Measurements from ENCODE around the gene SNX30.

The SNX30 gene

DNA sequence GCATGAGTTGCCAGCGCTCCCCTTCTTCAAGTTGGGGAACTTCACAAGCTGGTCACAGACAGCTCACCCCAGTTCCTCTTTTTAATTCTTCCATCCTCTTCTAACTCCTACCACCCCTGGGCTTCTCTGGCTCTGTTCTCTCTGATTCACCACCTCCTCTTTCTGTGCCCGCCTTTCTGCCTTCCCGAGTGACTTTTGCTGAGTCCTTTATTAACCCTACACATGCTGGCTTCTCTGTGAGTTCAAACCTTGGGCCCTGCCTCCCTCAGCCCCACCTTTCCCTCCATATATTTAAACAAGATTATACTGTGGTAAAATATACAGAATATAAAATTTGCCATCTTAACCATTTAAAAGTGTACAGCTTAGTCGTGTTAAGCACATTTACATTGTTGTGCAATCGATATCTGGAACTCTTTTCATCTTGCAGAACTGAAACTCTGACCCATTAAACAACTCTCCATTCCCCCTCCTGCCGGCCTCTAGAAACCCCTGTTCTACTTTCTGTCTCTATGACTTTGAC is 108.1 kb downstream of the SNX30 start:
- TF ChIP-seq, protein P1, sequence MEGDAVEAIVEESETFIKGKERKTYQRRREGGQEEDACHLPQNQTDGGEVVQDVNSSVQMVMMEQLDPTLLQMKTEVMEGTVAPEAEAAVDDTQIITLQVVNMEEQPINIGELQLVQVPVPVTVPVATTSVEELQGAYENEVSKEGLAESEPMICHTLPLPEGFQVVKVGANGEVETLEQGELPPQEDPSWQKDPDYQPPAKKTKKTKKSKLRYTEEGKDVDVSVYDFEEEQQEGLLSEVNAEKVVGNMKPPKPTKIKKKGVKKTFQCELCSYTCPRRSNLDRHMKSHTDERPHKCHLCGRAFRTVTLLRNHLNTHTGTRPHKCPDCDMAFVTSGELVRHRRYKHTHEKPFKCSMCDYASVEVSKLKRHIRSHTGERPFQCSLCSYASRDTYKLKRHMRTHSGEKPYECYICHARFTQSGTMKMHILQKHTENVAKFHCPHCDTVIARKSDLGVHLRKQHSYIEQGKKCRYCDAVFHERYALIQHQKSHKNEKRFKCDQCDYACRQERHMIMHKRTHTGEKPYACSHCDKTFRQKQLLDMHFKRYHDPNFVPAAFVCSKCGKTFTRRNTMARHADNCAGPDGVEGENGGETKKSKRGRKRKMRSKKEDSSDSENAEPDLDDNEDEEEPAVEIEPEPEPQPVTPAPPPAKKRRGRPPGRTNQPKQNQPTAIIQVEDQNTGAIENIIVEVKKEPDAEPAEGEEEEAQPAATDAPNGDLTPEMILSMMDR (IDR thresholded peaks at IDR 0.05; ENCODE audit: extremely low read depth, missing control alignments), result no peak
- peak; percentile 62 for DNase-seq (ENCODE audit: low spot score)

DNA sequence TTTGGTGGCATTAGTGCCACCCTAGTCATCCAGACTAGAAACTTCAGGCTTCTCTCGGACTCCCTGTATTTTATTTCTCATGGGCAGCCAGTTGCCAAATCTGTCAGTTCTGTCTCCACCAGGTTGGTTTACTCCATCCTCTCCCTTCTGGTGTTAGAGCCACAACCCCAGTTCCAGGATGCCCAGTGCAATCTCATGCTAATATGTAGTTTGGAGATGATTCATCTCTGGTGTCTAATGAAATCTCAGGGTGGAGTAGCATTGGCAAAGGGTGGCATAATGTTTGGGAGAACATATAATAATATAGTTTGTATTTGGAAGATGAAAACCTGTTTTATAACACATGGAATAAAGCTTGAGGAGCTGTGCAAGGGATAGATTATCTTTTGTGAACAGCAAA is 109.9 kb downstream of the SNX30 start:
- DNase-seq (ENCODE audit: low spot score), result no peak
- TF ChIP-seq, protein P1 (IDR thresholded peaks at IDR 0.05; ENCODE audit: extremely low read depth, missing control alignments), result no peak

DNA sequence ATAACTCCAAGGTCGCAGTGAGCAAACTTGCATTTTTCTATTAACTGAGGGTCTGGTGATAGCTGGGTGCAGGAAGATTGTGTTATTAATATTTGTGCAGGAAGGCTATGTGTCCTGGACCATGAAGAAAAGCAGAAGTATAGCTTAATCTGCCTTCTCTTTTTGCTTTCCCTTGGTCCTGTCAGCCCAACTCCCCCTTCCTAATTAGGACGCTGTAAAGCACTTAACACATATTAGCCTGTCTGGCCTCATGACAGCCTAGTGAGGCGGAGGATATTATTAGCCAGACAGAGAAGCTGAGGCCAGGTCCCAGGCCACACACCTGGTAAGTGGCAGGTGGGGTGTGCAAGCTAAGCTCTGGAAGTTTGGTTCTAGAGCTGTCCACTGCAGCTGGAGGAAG is 110.6 kb downstream of the SNX30 start:
- TF ChIP-seq, protein P1 (IDR thresholded peaks at IDR 0.05; ENCODE audit: extremely low read depth, missing control alignments), result no peak
- no peak for DNase-seq (ENCODE audit: low spot score)

DNA sequence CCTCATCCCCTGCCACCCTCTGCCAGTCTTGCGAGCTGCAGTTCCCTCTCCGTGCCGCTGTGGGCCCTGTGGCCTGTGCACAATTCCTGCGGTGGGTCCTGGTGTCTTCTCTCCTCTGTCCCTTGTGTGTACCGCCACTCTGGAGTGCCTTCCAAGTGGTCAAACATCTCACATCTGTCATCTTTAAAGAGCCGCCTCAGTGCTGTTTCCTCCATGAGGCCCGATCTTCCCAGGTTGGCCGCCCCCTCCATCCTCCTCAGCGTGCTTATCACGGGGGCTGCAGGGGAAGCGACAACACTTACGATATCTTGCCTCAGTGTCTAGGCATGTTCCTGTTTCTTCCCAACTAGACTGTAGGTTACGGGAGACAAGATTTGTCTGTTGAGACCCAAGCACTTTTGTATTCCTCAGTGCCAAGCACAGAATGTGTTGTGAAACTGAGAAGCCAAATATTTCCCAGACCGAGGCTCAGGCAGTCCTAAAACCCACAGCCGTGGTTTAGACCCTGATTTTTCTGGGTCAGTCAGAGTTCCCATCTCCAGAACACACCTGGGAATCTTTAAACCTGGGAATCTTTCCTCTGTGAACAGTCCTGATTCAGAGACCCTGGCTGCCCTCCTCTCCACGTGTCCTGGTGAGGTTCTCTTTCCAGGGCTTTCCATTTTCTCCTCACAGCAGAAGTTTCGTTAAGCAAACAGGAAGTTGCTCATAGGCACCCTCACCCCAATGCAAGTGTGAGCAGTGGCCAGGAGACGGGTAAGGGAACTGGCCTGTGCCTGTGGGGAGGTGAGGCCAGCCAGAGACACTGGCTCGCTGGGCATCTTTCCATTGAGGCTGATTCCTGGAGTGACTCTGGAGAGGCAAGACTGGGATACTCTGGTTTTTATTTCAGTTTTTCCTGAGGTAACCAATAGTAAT is 111.3 kb downstream of the SNX30 start:
- DNase-seq (ENCODE audit: low spot score), result no peak
- TF ChIP-seq, protein P1 (IDR thresholded peaks at IDR 0.05; ENCODE audit: extremely low read depth, missing control alignments), result no peak

DNA sequence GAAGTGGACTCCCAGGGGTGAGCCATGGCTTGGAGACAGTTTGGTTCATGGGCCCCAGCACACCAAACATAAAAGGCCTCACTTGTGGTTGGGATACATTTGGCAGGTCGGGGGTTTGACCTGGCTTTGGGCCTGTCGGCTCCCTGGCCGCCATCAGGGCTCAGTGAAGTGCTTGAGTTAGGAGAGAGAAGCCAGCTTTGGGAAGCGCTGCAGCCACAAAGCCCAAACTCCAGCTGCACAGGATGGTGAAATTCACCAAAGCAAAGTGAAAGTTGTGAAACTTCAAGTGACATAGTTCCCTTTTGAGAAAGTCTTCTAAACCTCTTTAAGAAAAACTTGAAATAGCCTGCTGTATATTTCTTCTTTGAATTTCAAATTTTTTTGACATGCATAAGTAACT is 112.7 kb downstream of the SNX30 start:
- DNase-seq (ENCODE audit: low spot score), result no peak
- TF ChIP-seq, protein P1 (IDR thresholded peaks at IDR 0.05; ENCODE audit: extremely low read depth, missing control alignments), result no peak

DNA sequence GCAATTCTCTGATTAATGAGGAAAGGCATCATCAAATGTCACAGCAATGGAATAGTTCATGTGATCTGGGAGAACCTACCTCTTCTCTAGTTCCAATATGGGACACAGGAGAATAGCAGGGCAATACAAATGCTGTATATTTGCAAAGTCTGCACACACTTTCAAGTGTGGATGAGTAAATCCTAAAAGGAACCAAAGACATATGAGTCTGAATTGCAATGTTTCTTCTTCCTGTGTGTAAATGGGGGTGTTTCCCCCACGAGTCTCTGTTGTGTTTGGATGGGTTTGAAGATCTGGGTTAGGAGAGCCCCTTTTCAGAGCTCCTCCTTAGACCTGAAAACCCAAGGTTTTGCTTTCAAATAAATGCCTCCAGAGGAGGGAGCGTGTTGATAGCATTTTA is 113.2 kb downstream of the SNX30 start:
- TF ChIP-seq, protein P1 (IDR thresholded peaks at IDR 0.05; ENCODE audit: extremely low read depth, missing control alignments), result no peak
- no peak for DNase-seq (ENCODE audit: low spot score)

DNA sequence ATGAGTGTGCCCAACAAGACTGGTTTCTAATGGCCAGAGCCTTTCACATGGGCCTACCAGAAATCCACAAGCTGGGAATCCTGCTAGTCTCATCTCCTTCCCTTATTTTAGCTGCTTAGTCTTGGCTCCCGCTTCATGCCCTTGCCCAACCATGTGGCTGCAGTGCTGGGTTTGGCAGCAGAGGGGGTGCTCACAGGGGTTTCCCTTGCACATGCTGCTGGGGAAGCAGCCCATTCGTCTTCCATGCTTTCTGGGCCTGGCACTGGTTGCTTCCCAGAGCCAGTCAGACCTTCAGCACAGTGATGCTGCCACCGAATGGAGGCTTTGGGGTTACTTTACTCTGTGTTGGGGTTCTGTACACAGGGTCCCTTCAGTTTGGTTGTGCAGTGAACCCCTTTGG is 113.8 kb downstream of the SNX30 start:
- TF ChIP-seq, protein P1 (IDR thresholded peaks at IDR 0.05; ENCODE audit: extremely low read depth, missing control alignments), result no peak
- no peak for DNase-seq (ENCODE audit: low spot score)
